Duodenal mucosa (tissue), 2 donors: ENCODE measurements around the gene SMARCAD1.

Experiments used
- H3K27ac ChIP-seq: one replicate; pipeline ENCODE4 v1.7.0; 2013; ENCODE audit warnings: low read depth, low read length
- H3K27me3 ChIP-seq, 2 donors: one replicate each; pipeline ENCODE4 v1.7.0; 2013; ENCODE audit warnings: low read length in 2 of 2, control low read depth in 1 of 2; ENCODE audit not compliant: insufficient read depth in 2 of 2, control insufficient read depth in 1 of 2
- H3K36me3 ChIP-seq, 2 donors: one replicate each; pipeline ENCODE4 v1.7.0; 2013; ENCODE audit warnings: low read length in 2 of 2, control low read depth in 1 of 2; ENCODE audit not compliant: insufficient read depth in 2 of 2, control insufficient read depth in 1 of 2
- H3K4me1 ChIP-seq, 2 donors: one replicate each; pipeline ENCODE4 v1.7.0; 2013; ENCODE audit warnings: low read length in 2 of 2, control low read depth in 1 of 2; ENCODE audit not compliant: insufficient read depth in 2 of 2, control insufficient read depth in 1 of 2
- H3K4me3 ChIP-seq, 2 donors: one replicate each; pipeline ENCODE4 v1.7.0; 2013; ENCODE audit warnings: low read length in 2 of 2, low read depth in 1 of 2
- H3K9ac ChIP-seq, 2 donors: one replicate each; pipeline ENCODE4 v1.7.0; 2013; ENCODE audit warnings: low read length in 2 of 2, low read depth in 1 of 2
- H3K9me3 ChIP-seq, 2 donors: one replicate each; pipeline ENCODE4 v1.7.0; 2013; ENCODE audit warnings: low read length in 2 of 2, control low read depth in 1 of 2; ENCODE audit not compliant: control insufficient read depth in 1 of 2

SMARCAD1 gene, protein sequence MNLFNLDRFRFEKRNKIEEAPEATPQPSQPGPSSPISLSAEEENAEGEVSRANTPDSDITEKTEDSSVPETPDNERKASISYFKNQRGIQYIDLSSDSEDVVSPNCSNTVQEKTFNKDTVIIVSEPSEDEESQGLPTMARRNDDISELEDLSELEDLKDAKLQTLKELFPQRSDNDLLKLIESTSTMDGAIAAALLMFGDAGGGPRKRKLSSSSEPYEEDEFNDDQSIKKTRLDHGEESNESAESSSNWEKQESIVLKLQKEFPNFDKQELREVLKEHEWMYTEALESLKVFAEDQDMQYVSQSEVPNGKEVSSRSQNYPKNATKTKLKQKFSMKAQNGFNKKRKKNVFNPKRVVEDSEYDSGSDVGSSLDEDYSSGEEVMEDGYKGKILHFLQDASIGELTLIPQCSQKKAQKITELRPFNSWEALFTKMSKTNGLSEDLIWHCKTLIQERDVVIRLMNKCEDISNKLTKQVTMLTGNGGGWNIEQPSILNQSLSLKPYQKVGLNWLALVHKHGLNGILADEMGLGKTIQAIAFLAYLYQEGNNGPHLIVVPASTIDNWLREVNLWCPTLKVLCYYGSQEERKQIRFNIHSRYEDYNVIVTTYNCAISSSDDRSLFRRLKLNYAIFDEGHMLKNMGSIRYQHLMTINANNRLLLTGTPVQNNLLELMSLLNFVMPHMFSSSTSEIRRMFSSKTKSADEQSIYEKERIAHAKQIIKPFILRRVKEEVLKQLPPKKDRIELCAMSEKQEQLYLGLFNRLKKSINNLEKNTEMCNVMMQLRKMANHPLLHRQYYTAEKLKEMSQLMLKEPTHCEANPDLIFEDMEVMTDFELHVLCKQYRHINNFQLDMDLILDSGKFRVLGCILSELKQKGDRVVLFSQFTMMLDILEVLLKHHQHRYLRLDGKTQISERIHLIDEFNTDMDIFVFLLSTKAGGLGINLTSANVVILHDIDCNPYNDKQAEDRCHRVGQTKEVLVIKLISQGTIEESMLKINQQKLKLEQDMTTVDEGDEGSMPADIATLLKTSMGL

DNA sequence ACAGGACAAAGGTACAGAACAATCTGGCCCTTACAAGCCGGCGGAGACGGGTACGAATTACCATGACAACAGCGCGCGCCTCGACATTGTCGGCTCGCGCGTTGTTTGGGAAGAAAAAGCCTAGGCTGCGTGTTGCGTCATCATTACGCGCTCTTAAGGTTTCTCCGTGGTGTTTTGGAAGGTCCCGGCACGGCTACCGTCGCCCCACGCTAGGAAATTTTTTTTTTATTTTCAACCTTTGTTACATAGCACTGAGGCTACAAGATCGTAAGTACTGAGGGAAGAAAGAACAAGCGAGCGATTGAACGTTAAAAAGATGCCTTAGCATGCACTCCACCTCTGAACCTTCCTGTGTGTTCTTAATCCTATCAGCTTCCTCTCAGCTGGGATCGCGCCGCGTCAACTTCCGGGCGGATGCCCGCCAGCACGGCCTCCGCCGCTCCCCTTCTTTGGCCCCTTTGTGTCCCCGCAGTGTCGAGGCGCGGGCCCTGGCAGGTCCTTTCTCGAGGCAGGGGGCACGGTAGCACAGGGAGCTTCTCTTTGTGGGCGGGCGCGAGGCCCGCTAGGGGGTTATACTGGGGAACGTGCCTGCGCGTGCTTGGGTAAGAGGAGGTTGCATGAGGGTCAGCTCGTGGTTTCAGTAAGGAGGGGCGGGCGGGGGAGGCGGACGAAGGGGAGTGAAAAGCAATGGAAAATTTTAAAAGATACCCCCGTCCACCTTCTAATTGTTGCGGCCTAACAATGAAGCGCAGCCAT, at the start of gene SMARCAD1:
Gene SMARCAD1, plus strand, starts transcription at position 397 of the 756 bp plus-strand sequence. CDS start 530 bp downstream, outside the sequence.
- H3K36me3 ChIP-seq: peaks cover 8 to 12% of the 10 kb centered on the region in 2 donors
- H3K9me3 ChIP-seq: no peaks in the 10 kb centered on the region
- H3K4me3 ChIP-seq: peak within 1 kb of the TSS; percentile 77 to 99
- H3K27ac ChIP-seq: peak within 1 kb of the TSS; percentile 68
- peaks cover 10 to 15% of the 10 kb centered on the region in 2 donors for H3K4me1 ChIP-seq
- H3K27me3 ChIP-seq: no peaks in the 10 kb centered on the region
- peak within 1 kb of the TSS; percentile 72 to 81 for H3K9ac ChIP-seq

DNA sequence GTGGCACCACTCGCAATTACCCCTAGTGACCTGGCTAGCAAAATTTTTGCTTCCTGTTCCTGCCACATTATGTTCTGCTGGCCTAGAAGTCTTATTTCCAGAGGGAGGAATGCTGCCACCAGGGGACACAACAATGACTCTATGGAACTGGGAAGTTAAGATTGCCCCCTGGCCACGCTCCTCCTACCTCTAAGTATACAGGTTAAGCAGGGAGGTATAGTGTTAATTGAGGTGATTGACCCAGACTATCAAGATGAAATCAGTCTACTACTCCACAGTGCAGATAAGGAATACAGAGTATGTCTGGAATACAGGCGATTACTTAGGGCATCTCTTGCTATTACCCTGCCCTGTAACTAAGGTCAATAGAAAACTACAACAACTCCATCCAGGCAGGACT, 48.8 kb upstream of the SMARCAD1 start:
- Histone ChIP-seq H3K9me3 (no peaks in the 10 kb centered on the region), H3K9ac (no peak overlapping the region), H3K4me3 (no peak overlapping the region), H3K27me3 (no peaks in the 10 kb centered on the region), H3K27ac (no peak overlapping the region), H3K36me3 (no peaks in the 10 kb centered on the region), H3K4me1 (peaks cover 0 to 3% of the 10 kb centered on the region in 2 donors)

DNA sequence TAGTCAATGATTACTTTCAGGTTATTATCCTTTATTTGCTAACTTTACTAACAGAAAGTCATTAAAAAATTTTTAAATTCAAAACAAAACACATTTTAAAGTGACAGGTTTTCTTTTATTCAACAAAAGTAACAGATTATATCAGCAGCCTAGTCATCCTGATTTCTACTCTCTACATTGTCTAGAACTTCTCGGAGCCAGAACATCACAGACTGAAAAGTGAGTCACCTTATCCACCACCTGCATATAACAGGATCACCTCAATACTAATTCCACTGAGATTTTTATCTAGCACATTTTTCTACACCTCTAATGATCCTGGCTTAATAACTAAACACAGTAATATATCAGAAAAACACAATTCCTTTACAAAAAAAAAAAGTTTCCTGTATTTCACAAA, 47.9 kb upstream of the SMARCAD1 start:
- Histone ChIP-seq H3K9me3 (no peaks in the 10 kb centered on the region), H3K27me3 (no peaks in the 10 kb centered on the region), H3K36me3 (no peaks in the 10 kb centered on the region), H3K9ac (no peak overlapping the region), H3K27ac (no peak overlapping the region), H3K4me1 (peaks cover 0 to 3% of the 10 kb centered on the region in 2 donors), H3K4me3 (no peak overlapping the region)

DNA sequence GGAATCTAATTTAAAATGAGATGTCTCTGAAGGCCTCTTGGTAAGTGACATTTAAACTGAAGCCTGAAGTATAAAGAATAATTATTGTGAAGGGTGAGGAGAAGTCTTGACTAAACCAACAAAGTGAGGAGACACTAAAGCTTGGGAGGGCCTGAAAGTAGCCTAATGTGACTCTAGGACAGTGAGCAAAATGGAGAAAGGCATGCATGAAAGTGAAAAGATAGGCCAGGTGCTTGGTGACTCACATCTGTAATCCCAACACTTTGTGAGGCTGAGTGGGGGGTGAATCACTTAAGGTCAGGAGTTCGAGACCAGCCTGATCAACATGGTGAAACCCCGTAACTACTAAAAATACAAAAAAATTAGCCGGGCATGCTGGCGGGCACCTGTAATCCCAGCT, 46.9 kb upstream of the SMARCAD1 start:
- Histone ChIP-seq H3K36me3 (no peaks in the 10 kb centered on the region), H3K4me1 (peaks cover 0 to 3% of the 10 kb centered on the region in 2 donors), H3K9ac (no peak overlapping the region), H3K27me3 (no peaks in the 10 kb centered on the region), H3K4me3 (no peak overlapping the region), H3K9me3 (no peaks in the 10 kb centered on the region), H3K27ac (no peak overlapping the region)

DNA sequence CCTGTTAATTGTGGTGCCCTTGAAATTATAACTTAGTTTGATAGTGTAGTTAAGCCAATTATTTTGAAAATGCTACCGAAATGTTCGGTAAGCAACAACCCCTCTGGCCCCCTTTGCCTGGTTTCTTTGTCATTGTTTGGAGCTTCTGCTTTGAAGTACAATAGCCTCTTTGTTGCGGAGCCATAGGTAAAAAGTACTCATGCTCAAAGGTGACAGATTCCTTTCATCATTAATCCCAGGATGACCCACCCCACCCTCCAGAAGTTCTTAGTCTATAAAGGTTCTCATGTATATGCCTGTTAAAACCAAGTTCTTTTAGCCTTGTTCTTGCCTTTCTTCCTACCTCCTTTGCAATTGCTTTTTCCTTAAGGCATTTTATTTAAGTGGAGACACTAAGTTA, 42.4 kb upstream of the SMARCAD1 start:
- no peaks in the 10 kb centered on the region for H3K27me3 ChIP-seq
- no peak overlapping the region for H3K27ac ChIP-seq
- H3K9ac ChIP-seq: no peak overlapping the region
- no peaks in the 10 kb centered on the region for H3K36me3 ChIP-seq
- H3K4me3 ChIP-seq: no peak overlapping the region
- no peaks in the 10 kb centered on the region for H3K4me1 ChIP-seq
- H3K9me3 ChIP-seq: no peaks in the 10 kb centered on the region

DNA sequence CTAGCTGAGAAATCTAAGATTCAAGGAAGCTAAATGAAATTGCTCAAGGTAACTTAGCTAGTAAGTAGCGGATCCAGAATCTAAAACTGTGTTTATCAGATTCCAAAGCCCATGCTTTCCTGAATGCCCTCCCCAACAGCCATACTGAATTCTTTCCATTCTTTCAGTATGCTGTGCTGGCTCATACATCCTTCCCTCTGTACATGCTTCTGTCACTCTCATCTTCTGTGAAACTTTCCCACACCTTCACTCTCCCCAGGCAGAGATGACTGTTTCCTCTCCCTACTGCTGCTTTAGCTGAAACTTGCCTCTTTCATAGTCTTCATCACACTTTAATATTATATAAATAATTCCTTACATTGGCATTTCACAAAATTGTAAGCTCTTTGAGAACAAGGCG, 39.3 kb upstream of the SMARCAD1 start:
- no peaks in the 10 kb centered on the region for H3K36me3 ChIP-seq
- no peak overlapping the region for H3K27ac ChIP-seq
- no peaks in the 10 kb centered on the region for H3K4me1 ChIP-seq
- no peak overlapping the region for H3K9ac ChIP-seq
- no peak overlapping the region for H3K4me3 ChIP-seq
- H3K27me3 ChIP-seq: no peaks in the 10 kb centered on the region
- no peaks in the 10 kb centered on the region for H3K9me3 ChIP-seq

DNA sequence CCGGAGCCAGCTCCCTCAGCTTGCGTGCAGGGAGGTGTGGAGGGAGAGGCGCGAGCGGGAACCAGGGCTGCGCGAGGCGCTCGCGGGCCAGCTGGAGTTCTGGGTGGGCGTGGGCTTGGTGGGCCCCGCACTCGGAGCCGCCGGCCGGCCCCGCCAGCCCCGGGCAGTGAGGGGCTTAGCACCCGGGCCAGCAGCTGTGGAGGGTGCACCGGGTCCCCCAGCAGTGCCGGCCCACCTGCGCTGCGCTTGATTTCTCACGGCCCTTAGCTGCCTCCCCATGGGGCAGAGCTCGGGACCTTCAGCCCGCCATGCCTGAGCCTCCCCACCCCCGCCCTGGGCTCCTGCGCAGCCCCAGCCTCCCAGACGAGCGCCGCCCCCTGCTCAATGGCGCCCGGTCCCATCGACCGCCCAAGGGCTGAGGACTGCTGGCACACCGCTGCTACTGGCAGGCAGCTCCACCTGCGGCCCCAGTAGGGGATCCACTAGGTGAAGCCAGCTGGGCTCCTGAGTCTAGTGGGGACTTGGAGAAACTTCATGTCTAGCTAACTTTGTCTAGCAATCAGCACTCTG, 37.8 kb upstream of the SMARCAD1 start:
- H3K9ac ChIP-seq: no peak overlapping the region
- H3K4me1 ChIP-seq: no peaks in the 10 kb centered on the region
- no peak overlapping the region for H3K4me3 ChIP-seq
- H3K9me3 ChIP-seq: no peaks in the 10 kb centered on the region
- H3K27me3 ChIP-seq: no peaks in the 10 kb centered on the region
- no peak overlapping the region for H3K27ac ChIP-seq
- H3K36me3 ChIP-seq: no peaks in the 10 kb centered on the region

DNA sequence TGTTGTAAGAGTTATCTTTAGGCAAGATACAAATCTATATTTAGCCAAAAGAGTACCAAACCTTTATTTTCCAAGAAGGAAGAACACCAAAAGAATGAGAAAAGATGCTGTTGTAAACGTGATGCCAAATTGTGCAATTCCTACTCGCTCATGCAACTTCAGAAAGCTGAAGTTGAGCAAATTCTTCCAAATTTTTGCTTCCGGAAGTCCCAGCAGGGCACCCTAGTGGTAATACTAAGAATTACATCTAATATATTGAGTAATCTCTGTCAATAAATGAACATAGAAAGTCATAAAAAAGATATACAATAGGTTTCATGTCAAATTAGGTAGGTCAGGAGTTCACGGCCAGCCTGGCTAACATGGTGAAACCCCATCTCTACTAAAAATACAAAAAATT, 36.0 kb upstream of the SMARCAD1 start:
- no peaks in the 10 kb centered on the region for H3K9me3 ChIP-seq
- H3K4me3 ChIP-seq: no peak overlapping the region
- no peaks in the 10 kb centered on the region for H3K4me1 ChIP-seq
- no peaks in the 10 kb centered on the region for H3K27me3 ChIP-seq
- no peaks in the 10 kb centered on the region for H3K36me3 ChIP-seq
- no peak overlapping the region for H3K9ac ChIP-seq
- no peak overlapping the region for H3K27ac ChIP-seq

DNA sequence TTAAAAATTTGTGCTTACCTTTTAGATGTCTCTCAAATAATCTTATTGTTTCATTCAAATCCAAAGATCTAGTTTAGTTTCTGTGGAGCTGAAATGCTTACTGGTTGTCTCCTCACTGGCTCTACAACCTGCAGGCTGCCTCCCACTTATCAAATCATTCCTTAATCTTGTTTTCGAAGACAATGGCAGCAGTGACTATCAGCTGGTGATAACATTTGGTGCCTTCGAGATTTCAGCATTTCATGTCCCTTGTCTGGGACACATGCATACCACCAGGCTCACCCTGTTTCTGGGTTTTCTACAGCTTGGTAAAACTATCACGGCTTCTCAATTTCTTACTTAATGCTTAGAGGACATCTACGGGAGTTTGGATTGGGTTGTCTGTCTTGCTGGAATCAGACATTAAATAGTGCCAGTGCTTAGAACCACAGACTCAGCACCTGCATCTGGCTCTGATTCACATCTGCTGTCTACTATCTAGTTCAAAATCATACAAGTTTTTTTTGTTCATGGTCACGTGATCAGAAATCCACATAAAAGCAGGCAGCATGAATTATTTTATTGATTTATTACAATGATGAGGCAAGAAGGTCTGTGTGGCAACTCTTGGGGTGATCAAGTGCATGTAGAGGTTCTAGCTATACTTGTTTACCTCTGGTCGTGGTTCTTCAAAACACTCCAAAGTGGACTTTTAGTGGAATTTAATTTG, 32.0 kb upstream of the SMARCAD1 start:
- no peaks in the 10 kb centered on the region for H3K9me3 ChIP-seq
- H3K36me3 ChIP-seq: no peaks in the 10 kb centered on the region
- no peaks in the 10 kb centered on the region for H3K27me3 ChIP-seq
- H3K9ac ChIP-seq: no peak overlapping the region
- no peak overlapping the region for H3K27ac ChIP-seq
- no peaks in the 10 kb centered on the region for H3K4me1 ChIP-seq
- H3K4me3 ChIP-seq: no peak overlapping the region
